Panc1 (cell line): ENCODE results near the gene GLIS1. TPM values are rescaled to one million over a fixed set of nuclear protein-coding genes. Genes with fewer than 3 reads are reported as not detected.

Experiments
- ATAC-seq: fragments of 200-7000 bp; cut with Tn5 transposase; 2 replicates; pipeline ENCODE4 v1.9.1; 2020; ENCODE audit warnings: mild to moderate bottlenecking, moderate library complexity
- BruUV-seq: library from RNA; stranded (reverse); fragments of 400-500 nt; replicated peaks from 2 replicates; lab custom pipeline; 2021; lab: Mats Ljungman, UMichigan
- CTCF ChIA-PET: fragments of 300-600 bp; sonication (Branson Sonifier 250); formaldehyde crosslinking; loops from one replicate; lab custom pipeline; 2022; ENCODE audit warnings: antibody characterized with exemption; lab: Charles Lee
- POLR2A ChIA-PET: fragments of 300-600 bp; sonication (Branson Sonifier 250); formaldehyde crosslinking; loops from one replicate; lab custom pipeline; 2022; ENCODE audit warnings: antibody characterized with exemption; lab: Charles Lee
- DNase-seq: peaks from one replicate; pipeline ENCODE4 v3.0.0-alpha.2; 2010; ENCODE audit warnings: low read depth, low spot score
- H3K27ac ChIP-seq: 2 replicates; pipeline ENCODE4 v1.5.1; 2011; ENCODE audit warnings: mild to moderate bottlenecking, low read length, inconsistent platforms
- H3K27me3 ChIP-seq: fragments of 200-500 bp; sonication (Bioruptor generic); 2 replicates; pipeline ENCODE4 v1.6.0; 2014; ENCODE audit warnings: low read length, inconsistent platforms; ENCODE audit not compliant: control insufficient read depth, insufficient read depth
- H3K36me3 ChIP-seq: fragments of 200-500 bp; sonication (Bioruptor generic); 2 replicates; pipeline ENCODE4 v1.5.1; 2014; ENCODE audit warnings: inconsistent platforms, mild to moderate bottlenecking, low read length, moderate library complexity; ENCODE audit not compliant: control insufficient read depth, insufficient read depth
- H3K4me1 ChIP-seq: 2 replicates; pipeline ENCODE4 v1.5.1; 2011; ENCODE audit warnings: inconsistent platforms, mild to moderate bottlenecking, low read length, moderate library complexity; ENCODE audit not compliant: control insufficient read depth, insufficient read depth
- H3K4me3 ChIP-seq, 2 experiments: 2 replicates each; pipeline ENCODE4 v1.5.1; 2011 to 2012; ENCODE audit warnings: low read depth in 2 of 2, low read length in 2 of 2, mild to moderate bottlenecking in 2 of 2, inconsistent platforms in 1 of 2, moderate library complexity in 1 of 2
- H3K9me3 ChIP-seq: fragments of 200-500 bp; sonication (Bioruptor generic); 2 replicates; pipeline ENCODE4 v1.5.1; 2014; ENCODE audit warnings: low read depth, mild to moderate bottlenecking, inconsistent platforms, low read length, moderate library complexity; ENCODE audit not compliant: control insufficient read depth, insufficient read depth
- REST ChIP-seq, 2 experiments: IDR thresholded peaks; 2 replicates each; pipeline ENCODE4 v1.6.1; 2011 to 2012; ENCODE audit warnings: low read depth in 2 of 2, control low read depth in 1 of 2, low read length in 1 of 2, mild to moderate bottlenecking in 1 of 2, moderate library complexity in 1 of 2; ENCODE audit not compliant: insufficient read depth in 1 of 2
- TCF7L2 ChIP-seq: IDR thresholded peaks from 2 replicates; pipeline ENCODE4 v1.6.1; 2011; ENCODE audit warnings: mild to moderate bottlenecking, low read depth, low read length, inconsistent platforms
- in situ Hi-C: cut with HindIII; loops from 2 replicates; pipeline ENCODE4 v1.10.0; 2016; ENCODE audit warnings: low sequenced_read_pairs, low pct_unique_long_range_greater_than_20kb
- intact Hi-C: fragments of 100-400 bp; cut with micrococcal nuclease; formaldehyde crosslinking; loops from one replicate; pipeline ENCODE4 v1.10.0; 2022; ENCODE audit not compliant: unreplicated experiment
- total RNA-seq: library from RNA; stranded (reverse); gene quantifications from one replicate; pipeline ENCODE4 v1.2.1, GENCODE V29; 2021; ENCODE audit not compliant: unreplicated experiment
- TF ChIP-seq, protein P1 (sequence below): fragments of 450-650 bp; IDR thresholded peaks from 2 replicates; pipeline ENCODE4 v1.5.1; 2017; ENCODE audit warnings: mild to moderate bottlenecking

The GLIS1 gene
- total RNA-seq, 1 experiment from 2014 or later = 0.28 TPM

GRCh38 chr1:53486395-53487026 is 252.5 kb downstream of the GLIS1 start:
- ChIA-PET POLR2A (no interaction called here), CTCF (interaction anchor here (0.8 to 2.4 kb wide), 7 partner anchors 22 to 276 kb away, joined by 3 to 14 read pairs (median 4); no protein-coding TSS in a partner anchor)
- Histone ChIP-seq H3K4me1 (no peaks in the 10 kb centered on the region), H3K27me3 (peaks cover 3% of the 10 kb centered on the region; the same call in 1 of the 2 replicates), H3K9me3 (no peaks in the 10 kb centered on the region), H3K4me3 (no peak overlapping the region), H3K27ac (no peak overlapping the region), H3K36me3 (no peaks in the 10 kb centered on the region)
- no peak for TF ChIP-seq TCF7L2
- TF ChIP-seq, protein P1, sequence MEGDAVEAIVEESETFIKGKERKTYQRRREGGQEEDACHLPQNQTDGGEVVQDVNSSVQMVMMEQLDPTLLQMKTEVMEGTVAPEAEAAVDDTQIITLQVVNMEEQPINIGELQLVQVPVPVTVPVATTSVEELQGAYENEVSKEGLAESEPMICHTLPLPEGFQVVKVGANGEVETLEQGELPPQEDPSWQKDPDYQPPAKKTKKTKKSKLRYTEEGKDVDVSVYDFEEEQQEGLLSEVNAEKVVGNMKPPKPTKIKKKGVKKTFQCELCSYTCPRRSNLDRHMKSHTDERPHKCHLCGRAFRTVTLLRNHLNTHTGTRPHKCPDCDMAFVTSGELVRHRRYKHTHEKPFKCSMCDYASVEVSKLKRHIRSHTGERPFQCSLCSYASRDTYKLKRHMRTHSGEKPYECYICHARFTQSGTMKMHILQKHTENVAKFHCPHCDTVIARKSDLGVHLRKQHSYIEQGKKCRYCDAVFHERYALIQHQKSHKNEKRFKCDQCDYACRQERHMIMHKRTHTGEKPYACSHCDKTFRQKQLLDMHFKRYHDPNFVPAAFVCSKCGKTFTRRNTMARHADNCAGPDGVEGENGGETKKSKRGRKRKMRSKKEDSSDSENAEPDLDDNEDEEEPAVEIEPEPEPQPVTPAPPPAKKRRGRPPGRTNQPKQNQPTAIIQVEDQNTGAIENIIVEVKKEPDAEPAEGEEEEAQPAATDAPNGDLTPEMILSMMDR = no peak
- BruUV-seq = no TSS peak
- no peak for DNase-seq
- no peak for ATAC-seq
- intact Hi-C loops (loop anchor here (5.0 kb wide), 1 partner anchor 196 kb away; no protein-coding TSS in a partner anchor), in situ Hi-C loops (no loop called here)

DNA sequence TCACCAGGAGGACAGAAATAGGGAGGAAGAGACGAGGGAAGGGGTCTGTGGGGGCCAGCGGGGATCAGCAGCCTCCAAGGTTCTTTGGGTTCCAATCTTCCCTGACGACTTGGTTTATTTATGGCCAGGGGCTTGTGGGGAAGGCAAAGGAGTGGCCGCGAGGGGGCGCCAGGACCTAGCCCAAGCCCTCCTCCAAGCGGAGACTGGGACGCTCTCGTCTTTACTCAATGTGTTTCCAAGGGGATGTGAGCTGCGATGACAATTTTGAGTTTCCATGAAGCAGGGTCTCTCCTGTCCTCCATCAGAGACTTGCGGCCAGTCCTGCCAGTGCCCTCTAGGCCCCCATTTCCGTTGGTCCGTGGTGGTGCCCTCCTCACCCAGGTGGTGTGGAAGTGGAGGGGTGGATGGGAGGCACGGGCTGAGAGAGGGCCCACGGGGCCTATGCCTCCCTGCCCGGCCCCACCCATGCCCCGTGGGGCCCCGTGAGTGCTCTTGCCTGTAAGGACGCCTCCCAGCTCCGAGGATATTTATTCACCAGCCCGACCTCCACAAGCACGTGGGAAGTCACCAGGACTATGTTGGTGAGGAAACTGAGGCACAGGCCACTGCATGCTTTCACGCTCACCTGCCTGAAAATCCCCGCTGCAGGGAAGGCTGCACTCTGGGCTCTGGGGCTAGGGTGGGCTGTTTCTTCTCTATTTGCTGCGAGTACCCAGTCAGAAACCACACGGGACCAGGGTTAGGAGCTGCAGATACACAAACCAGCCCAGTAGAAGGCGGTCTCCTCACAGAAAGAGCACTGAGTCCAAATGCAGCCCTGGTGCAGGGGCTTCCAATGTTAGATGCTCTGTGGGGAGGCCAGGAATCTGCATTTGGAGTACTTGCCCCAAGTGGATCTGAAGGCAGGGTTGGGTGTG is 253.2 kb downstream of the GLIS1 start:
- Histone ChIP-seq H3K9me3 (no peaks in the 10 kb centered on the region), H3K27me3 (peaks cover 3% of the 10 kb centered on the region; the same call in 1 of the 2 replicates)
- in situ Hi-C loops = no loop called here

More for the DNA sequence above, 253.2 kb downstream of the GLIS1 start:
- CTCF ChIA-PET = interaction anchor here (0.6 to 2.4 kb wide), 11 partner anchors 19 to 551 kb away, joined by 3 to 14 read pairs (median 4); no protein-coding TSS in a partner anchor
- POLR2A ChIA-PET = no interaction called here
- ATAC-seq (peak; percentile 94), DNase-seq (peak; percentile 36)
- Histone ChIP-seq H3K4me3 (no peak overlapping the region), H3K36me3 (no peaks in the 10 kb centered on the region), H3K27ac (no peak overlapping the region), H3K4me1 (no peaks in the 10 kb centered on the region)
- intact Hi-C loops = loop anchor here (1.0 to 5.0 kb wide), 2 partner anchors 197 to 269 kb away; no protein-coding TSS in a partner anchor
- TF ChIP-seq REST (IDR thresholded peaks at IDR 0.05; ENCODE audit: insufficient read depth in 1 of 2, low read depth in 2 of 2, low read length in 1 of 2) = no peak
- TF ChIP-seq, protein P1 = peak; percentile 95
- no TSS peak for BruUV-seq
